H1 (cell line): Measurements from ENCODE around the gene MARCHF9. TPM values are rescaled to one million over a fixed set of nuclear protein-coding genes. Genes with fewer than 3 reads are reported as not detected.

Experiments
- KDM4A ChIP-seq: IDR thresholded peaks from one replicate; pipeline ENCODE4 v1.7.1; 2012; ENCODE audit warnings: low read depth, mild to moderate bottlenecking, moderate library complexity, low read length, inconsistent platforms; ENCODE audit not compliant: severe bottlenecking
- POLR2A ChIP-seq, 2 experiments: IDR thresholded peaks; 1 replicate in 1 of 2; 2 replicates in 1 of 2; pipeline ENCODE4 v1.6.1; 2011; ENCODE audit warnings: low read depth in 2 of 2, low read length in 2 of 2, mild to moderate bottlenecking in 2 of 2; ENCODE audit errors: control extremely low read depth in 1 of 2
- polyA plus RNA-seq, 7 experiments: library from polyadenylated mRNA; depleted of rRNA in 3 of 7; stranded (reverse) in 5 of 7; unstranded in 2 of 7; fragments of >200 nt in 5 of 7; fragments of 200-250 nt in 2 of 7; gene quantifications; 1 replicate in 5 of 7; 2 replicates in 1 of 7; 4 replicates in 1 of 7; pipeline versions ENCODE4 v1.2.1 to v1.2.3, GENCODE V29; 2011 to 2013; ENCODE audit warnings: missing spikeins in 2 of 7, mixed read lengths in 2 of 7
- total RNA-seq: library from RNA; stranded (reverse); fragmentation: NEBNext Ultra II Directional; extraction: Animal tissue kit (Norgen Biotek cat#: 25700); gene quantifications from 2 replicates; pipeline ENCODE4 v1.2.1, GENCODE V29; 2021
- TF ChIP-seq, protein P1 (sequence below): IDR thresholded peaks from 2 replicates; pipeline ENCODE4 v1.6.1; 2011; ENCODE audit warnings: low read depth, mild to moderate bottlenecking, low read length; ENCODE audit not compliant: insufficient read depth

MARCHF9 gene
- total and polyA plus RNA-seq, 2 of the 8 experiments (the other 6 are each of a cell fraction or from before 2014, with no cell fraction given) = 6.4 to 7.8 TPM

DNA sequence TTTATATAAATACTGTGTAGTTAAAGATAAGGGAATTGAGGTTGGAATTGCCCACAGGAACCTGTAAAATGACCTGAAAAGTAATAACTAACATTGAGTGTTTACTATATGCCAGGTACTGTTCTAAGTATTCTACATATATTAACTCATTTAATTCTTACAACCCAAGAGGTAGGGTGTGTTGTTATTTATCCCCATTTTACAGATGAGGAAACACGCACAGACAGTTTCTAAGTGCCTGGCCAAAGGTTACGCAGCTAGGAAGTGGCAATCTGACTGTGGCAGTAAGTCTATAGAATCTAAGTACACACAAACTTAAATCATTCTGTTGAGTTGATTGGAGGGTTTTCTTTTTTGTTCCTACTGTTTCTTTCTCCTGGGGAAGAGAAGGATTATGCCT is 11.1 kb upstream of the MARCHF9 start (continued):
- TF ChIP-seq KDM4A (no peak), POLR2A (IDR thresholded peaks at IDR 0.05; ENCODE audit: control extremely low read depth in 1 of 2, low read depth in 2 of 2, low read length in 2 of 2) (no peak)
- TF ChIP-seq, protein P1, sequence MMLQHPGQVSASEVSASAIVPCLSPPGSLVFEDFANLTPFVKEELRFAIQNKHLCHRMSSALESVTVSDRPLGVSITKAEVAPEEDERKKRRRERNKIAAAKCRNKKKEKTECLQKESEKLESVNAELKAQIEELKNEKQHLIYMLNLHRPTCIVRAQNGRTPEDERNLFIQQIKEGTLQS = no peak
